NCI-H2171 treated with DMSO at 0.1 percent for 48 hours (cell line): ENCODE measurements around the gene ARID1B.

Experiments
- DNase-seq: peaks from one replicate; lab custom pipeline; 2025; lab: John Stamatoyannopoulos, UW

ARID1B gene

GRCh38 chr6:156879186-156879585 lies 102.0 kb downstream of the ARID1B start:
- peak; percentile 30 for DNase-seq

GRCh38 chr6:156879591-156879990 lies 102.4 kb downstream of the ARID1B start:
- no peak for DNase-seq

GRCh38 chr6:156880913-156881312 lies 103.7 kb downstream of the ARID1B start:
- no peak for DNase-seq

GRCh38 chr6:156881687-156882629 lies 104.8 kb downstream of the ARID1B start:
- DNase-seq = no peak

- no peak for DNase-seq
Measured at GRCh38 chr6:156883497-156884252, 106.5 kb downstream of the ARID1B start.

- DNase-seq = no peak
Measured at GRCh38 chr6:156884306-156884705, 107.1 kb downstream of the ARID1B start.

- DNase-seq = no peak
Measured at GRCh38 chr6:156885562-156885961, 108.4 kb downstream of the ARID1B start.

- DNase-seq = no peak
Measured at GRCh38 chr6:156886409-156886808, 109.2 kb downstream of the ARID1B start.

- DNase-seq = no peak
Measured at GRCh38 chr6:156887623-156888269, 110.6 kb downstream of the ARID1B start.

GRCh38 chr6:156889469-156889868 lies 112.3 kb downstream of the ARID1B start:
- no peak for DNase-seq

- no peak for DNase-seq
Measured at GRCh38 chr6:156889986-156890385, 112.8 kb downstream of the ARID1B start.

GRCh38 chr6:156890627-156891314 lies 113.6 kb downstream of the ARID1B start:
- DNase-seq = no peak

GRCh38 chr6:156897907-156898531 lies 120.8 kb downstream of the ARID1B start:
- no peak for DNase-seq

GRCh38 chr6:156899071-156899470 lies 121.9 kb downstream of the ARID1B start:
- no peak for DNase-seq

GRCh38 chr6:156899532-156900135 lies 122.5 kb downstream of the ARID1B start:
- no peak for DNase-seq

- DNase-seq = no peak
Measured at GRCh38 chr6:156900292-156900691, 123.1 kb downstream of the ARID1B start.

GRCh38 chr6:156901309-156902019 lies 124.3 kb downstream of the ARID1B start:
- no peak for DNase-seq

- no peak for DNase-seq
Measured at GRCh38 chr6:156902782-156903181, 125.6 kb downstream of the ARID1B start.

GRCh38 chr6:156904176-156904967 lies 127.2 kb downstream of the ARID1B start:
- no peak for DNase-seq

- no peak for DNase-seq
Measured at GRCh38 chr6:156905801-156906200, 128.6 kb downstream of the ARID1B start.
